ENCODE data around the gene GPR27. TPM values are rescaled to one million over a fixed set of nuclear protein-coding genes. Genes with fewer than 3 reads are reported as not detected.

Gene GPR27
- total and polyA plus RNA-seq, 10 of the 15 experiments (the other 5 are each of a cell fraction or from before 2014, with no cell fraction given), result not detected

- H3K27ac ChIP-seq (ENCODE audit: control insufficient read depth, insufficient read depth), result no peak overlapping the region
- no TSS peak for BruUV-seq (replicated peaks)
- ChIA-PET RAD21 (ENCODE audit: unreplicated experiment) (no interaction called here), CTCF (no interaction called here), POLR2A (no interaction called here), SMC1A (ENCODE audit: uncharacterized antibody, unreplicated experiment) (no interaction called here)
- in situ Hi-C loops (cut with MboI) (no loop called here), intact Hi-C loops (cut with micrococcal nuclease; ENCODE audit: unreplicated experiment) (no loop called here)
- no peak for DNase-seq (ENCODE audit: low read depth, low spot score)
- H3K79me2 ChIP-seq (ENCODE audit: control insufficient read depth, insufficient read depth, low read length), result no peaks in the 10 kb centered on the region
- H3K9ac ChIP-seq (ENCODE audit: control insufficient read depth, insufficient read depth, low read length), result no peak overlapping the region
- H3K27me3 ChIP-seq (replicated peaks in 1 of 2; ENCODE audit: control insufficient read depth in 2 of 2, insufficient read depth in 2 of 2, low read length in 1 of 2), result peaks cover 0 to 3% of the 10 kb centered on the region in 2 experiments; a peak in 3 of 4 replicates
- no peak for ATAC-seq
- no peaks in the 10 kb centered on the region for H4K20me1 ChIP-seq (ENCODE audit: control insufficient read depth, insufficient read depth)
- no peak overlapping the region for H2AFZ ChIP-seq (ENCODE audit: control insufficient read depth, low read depth, low read length)
- FAIRE-seq, result no peak
- WGBS (ENCODE audit: insufficient coverage, insufficient replicate concordance, low lambda C conversion rate, missing lambda C conversion rate), result 34% methylated on average over 7 of the region's 7 CpGs
- no peaks in the 10 kb centered on the region for H3K36me3 ChIP-seq (ENCODE audit: control insufficient read depth in 2 of 2, insufficient read depth in 2 of 2, low read length in 1 of 2)
- no peak overlapping the region for H3K4me2 ChIP-seq (ENCODE audit: control insufficient read depth, insufficient read depth)
- no peak overlapping the region for H3K4me3 ChIP-seq
- H3K9me3 ChIP-seq (replicated peaks; ENCODE audit: control insufficient read depth, insufficient read depth, low read length), result no peaks in the 10 kb centered on the region
- no peaks in the 10 kb centered on the region for H3K4me1 ChIP-seq (ENCODE audit: control insufficient read depth, insufficient read depth, low read length)
- no peak for TF ChIP-seq TCF7 (IDR thresholded peaks at IDR 0.05; ENCODE audit: borderline replicate concordance)
- no peak for TF ChIP-seq KLF5 (IDR thresholded peaks at IDR 0.05; ENCODE audit: partially characterized antibody)
- TF ChIP-seq FOXM1 (IDR thresholded peaks at IDR 0.05; ENCODE audit: low read depth, low read length), result no peak
- no peak for TF ChIP-seq HDAC2 (IDR thresholded peaks at IDR 0.05)
- TF ChIP-seq REST (IDR thresholded peaks at IDR 0.05; ENCODE audit: low read depth, low read length), result no peak
- no peak for TF ChIP-seq SUZ12 (IDR thresholded peaks at IDR 0.05; ENCODE audit: unreplicated experiment)
- no peak for TF ChIP-seq SKIL (IDR thresholded peaks at IDR 0.05; ENCODE audit: low read depth, poor library complexity, severe bottlenecking)
- TF ChIP-seq IRF5 (IDR thresholded peaks at IDR 0.05; ENCODE audit: borderline replicate concordance), result no peak
- no peak for TF ChIP-seq SREBF1 (IDR thresholded peaks at IDR 0.05; ENCODE audit: low read length)
- TF ChIP-seq IRF3 (IDR thresholded peaks at IDR 0.05), result no peak
- no peak for TF ChIP-seq SMAD1 (IDR thresholded peaks at IDR 0.05; ENCODE audit: low read depth, partially characterized antibody)
- TF ChIP-seq ZNF622 (IDR thresholded peaks at IDR 0.05), result no peak
- TF ChIP-seq MAX (IDR thresholded peaks at IDR 0.05; ENCODE audit: low read depth, low read length), result no peak
- TF ChIP-seq SMARCA5 (IDR thresholded peaks at IDR 0.05), result no peak
- TF ChIP-seq USF2 (IDR thresholded peaks at IDR 0.05; ENCODE audit: borderline replicate concordance, low read depth, low read length), result no peak
Measured at GRCh38 chr3:71797455-71797854, 43.8 kb downstream of the GPR27 start.
